ENCODE results near the gene PXK.
"Not testable (repeated sequence)": the region's sequence is repeated elsewhere in the genome, so short reads cannot be mapped to it uniquely, and the experiment has no call there.

The PXK gene

GRCh38 chr3:58332575-58333188 is at the start of gene PXK:
Gene PXK (plus strand): TSS chr3:58332892. CDS start chr3:58332989, 97 bp downstream.
- peak; percentile 62 to 76 for DNase-seq (ENCODE audit: low read depth in 1 of 2, low spot score in 1 of 2)

GRCh38 chr3:58285334-58285733 is 47.4 kb upstream of the PXK start:
- no peak for DNase-seq (ENCODE audit: low read depth in 1 of 2, low spot score in 1 of 2)

- no peak for DNase-seq (ENCODE audit: low read depth in 1 of 2, low spot score in 1 of 2)
These were observed 45.3 kb upstream of the PXK start for GRCh38 chr3:58287354-58287753.

- DNase-seq (ENCODE audit: low read depth in 1 of 2, low spot score in 1 of 2) = no peak
These were observed 44.5 kb upstream of the PXK start for GRCh38 chr3:58288011-58288728.

- not testable (repeated sequence) for DNase-seq (ENCODE audit: low read depth in 1 of 2, low spot score in 1 of 2)
These were observed 43.6 kb upstream of the PXK start for GRCh38 chr3:58288964-58289613.

GRCh38 chr3:58290446-58290845 is 42.2 kb upstream of the PXK start:
- not testable (repeated sequence) for DNase-seq (ENCODE audit: low read depth in 1 of 2, low spot score in 1 of 2)

GRCh38 chr3:58291671-58292338 is 40.9 kb upstream of the PXK start:
- no peak for DNase-seq (ENCODE audit: low read depth in 1 of 2, low spot score in 1 of 2)

GRCh38 chr3:58292866-58293265 is 39.8 kb upstream of the PXK start:
- DNase-seq (ENCODE audit: low read depth in 1 of 2, low spot score in 1 of 2) = no peak

GRCh38 chr3:58293516-58293915 is 39.2 kb upstream of the PXK start:
- no peak for DNase-seq (ENCODE audit: low read depth in 1 of 2, low spot score in 1 of 2)

- no peak for DNase-seq (ENCODE audit: low read depth in 1 of 2, low spot score in 1 of 2)
These were observed 36.4 kb upstream of the PXK start for GRCh38 chr3:58296269-58296668.

GRCh38 chr3:58296843-58297242 is 35.8 kb upstream of the PXK start:
- no peak for DNase-seq (ENCODE audit: low read depth in 1 of 2, low spot score in 1 of 2)

GRCh38 chr3:58298190-58298589 is 34.5 kb upstream of the PXK start:
- no peak for DNase-seq (ENCODE audit: low read depth in 1 of 2, low spot score in 1 of 2)

- no peak for DNase-seq (ENCODE audit: low read depth in 1 of 2, low spot score in 1 of 2)
These were observed 33.6 kb upstream of the PXK start for GRCh38 chr3:58299075-58299474.

GRCh38 chr3:58299839-58300516 is 32.7 kb upstream of the PXK start:
- DNase-seq (ENCODE audit: low read depth in 1 of 2, low spot score in 1 of 2) = no peak

- DNase-seq (ENCODE audit: low read depth in 1 of 2, low spot score in 1 of 2) = peak; percentile 94 to 98
These were observed 26.6 kb upstream of the PXK start, which contains the start of the genes HTD2 and RPP14 for GRCh38 chr3:58305882-58306711. Gene HTD2 (plus strand): TSS chr3:58306520. CDS start chr3:58317614, 11,094 bp downstream. Gene RPP14 (plus strand): TSS chr3:58306245. CDS start chr3:58310330, 4,085 bp downstream.

GRCh38 chr3:58307639-58308215 is 25.0 kb upstream of the PXK start:
- DNase-seq (ENCODE audit: low read depth in 1 of 2, low spot score in 1 of 2) = no peak

GRCh38 chr3:58308728-58309127 is 24.0 kb upstream of the PXK start:
- DNase-seq (ENCODE audit: low read depth in 1 of 2, low spot score in 1 of 2) = no peak

GRCh38 chr3:58317811-58318210 is 14.9 kb upstream of the PXK start:
- no peak for DNase-seq (ENCODE audit: low read depth in 1 of 2, low spot score in 1 of 2)

GRCh38 chr3:58321791-58322190 is 10.9 kb upstream of the PXK start:
- DNase-seq (ENCODE audit: low read depth in 1 of 2, low spot score in 1 of 2) = no peak

- DNase-seq (ENCODE audit: low read depth in 1 of 2, low spot score in 1 of 2) = no peak
These were observed 9.9 kb upstream of the PXK start for GRCh38 chr3:58322793-58323192.
